ENCODE measurements around the gene KCNAB1.

- TF ChIP-seq, protein P1, sequence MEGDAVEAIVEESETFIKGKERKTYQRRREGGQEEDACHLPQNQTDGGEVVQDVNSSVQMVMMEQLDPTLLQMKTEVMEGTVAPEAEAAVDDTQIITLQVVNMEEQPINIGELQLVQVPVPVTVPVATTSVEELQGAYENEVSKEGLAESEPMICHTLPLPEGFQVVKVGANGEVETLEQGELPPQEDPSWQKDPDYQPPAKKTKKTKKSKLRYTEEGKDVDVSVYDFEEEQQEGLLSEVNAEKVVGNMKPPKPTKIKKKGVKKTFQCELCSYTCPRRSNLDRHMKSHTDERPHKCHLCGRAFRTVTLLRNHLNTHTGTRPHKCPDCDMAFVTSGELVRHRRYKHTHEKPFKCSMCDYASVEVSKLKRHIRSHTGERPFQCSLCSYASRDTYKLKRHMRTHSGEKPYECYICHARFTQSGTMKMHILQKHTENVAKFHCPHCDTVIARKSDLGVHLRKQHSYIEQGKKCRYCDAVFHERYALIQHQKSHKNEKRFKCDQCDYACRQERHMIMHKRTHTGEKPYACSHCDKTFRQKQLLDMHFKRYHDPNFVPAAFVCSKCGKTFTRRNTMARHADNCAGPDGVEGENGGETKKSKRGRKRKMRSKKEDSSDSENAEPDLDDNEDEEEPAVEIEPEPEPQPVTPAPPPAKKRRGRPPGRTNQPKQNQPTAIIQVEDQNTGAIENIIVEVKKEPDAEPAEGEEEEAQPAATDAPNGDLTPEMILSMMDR (IDR thresholded peaks at IDR 0.05) = no peak
- TF ChIP-seq POLR2A (IDR thresholded peaks at IDR 0.05) = no peak
Measured at GRCh38 chr3:156368189-156368588, 247.8 kb downstream of the KCNAB1 start.

Data from lower leg skin (tissue), 3 donors.